Right lobe of liver (tissue), 6 donors: ENCODE results near the gene ENTPD2. TPM values are rescaled to one million over a fixed set of nuclear protein-coding genes. Genes with fewer than 3 reads are reported as not detected.

Experiments
- ATAC-seq, 4 donors: fragments of 200-7000 bp; cut with Tn5 transposase; one replicate each; pipeline ENCODE4 v1.9.1; 2020; ENCODE audit warnings: mild to moderate bottlenecking in 4 of 4, moderate library complexity in 4 of 4
- DNase-seq, 3 donors: peaks; one replicate each; pipeline ENCODE4 v3.0.0-alpha.2; 2020
- H3K27ac ChIP-seq, 3 donors: fragments of 200-600 bp; one replicate each; pipeline ENCODE4 v1.8.0; 2022
- H3K27me3 ChIP-seq, 2 donors: fragments of 200-600 bp; one replicate each; pipeline ENCODE4 v1.8.0; 2022
- H3K36me3 ChIP-seq, 4 donors: fragments of 200-600 bp; sonication (generic) in 1 of 4; one replicate each; pipeline versions ENCODE4 v1.5.1 to v1.8.0; 2017 to 2022; ENCODE audit warnings: control low read depth in 1 of 4
- H3K4me1 ChIP-seq, 4 donors: fragments of 200-600 bp; sonication (generic) in 1 of 4; one replicate each; pipeline versions ENCODE4 v1.5.1 to v1.8.0; 2017 to 2022; ENCODE audit warnings: control low read depth in 1 of 4
- H3K4me3 ChIP-seq, 3 donors: fragments of 200-600 bp; one replicate each; pipeline ENCODE4 v1.8.0; 2022
- H3K9me3 ChIP-seq, 4 donors: fragments of 200-600 bp; sonication (generic) in 1 of 4; one replicate each; pipeline versions ENCODE4 v1.5.1 to v1.8.0; 2017 to 2022; ENCODE audit warnings: control low read depth in 1 of 4
- POLR2A ChIP-seq: fragments of 450-650 bp; IDR thresholded peaks from one replicate; pipeline ENCODE4 v1.6.1; 2017; ENCODE audit warnings: antibody characterized with exemption, mild to moderate bottlenecking
- WGBS: methylation state at CpG from one replicate; pipeline ENCODE4 v1.1.6; 2018; ENCODE audit warnings: low coverage, low lambda C conversion rate; ENCODE audit not compliant: insufficient coverage; ENCODE audit errors: missing lambda C conversion rate; 5-methylcytosine and 5-hydroxymethylcytosine counted together
- intact Hi-C, 2 donors: fragments of 100-400 bp; cut with DNase I; formaldehyde crosslinking; loops; one replicate each; pipeline versions ENCODE4 v1.11.2 to v1.14.1; 2022
- total RNA-seq, 6 experiments: library from RNA; depleted of rRNA in 2 of 6; stranded (reverse); fragments of >200 nt in 2 of 6; fragmentation: NEBNext Ultra II Directional in 3 of 6; extraction: Animal tissue kit (Norgen Biotek cat#: 25700) in 3 of 6; gene quantifications; one replicate each; pipeline versions ENCODE4 v1.1.0 to v1.2.4, GENCODE V29; 2016 to 2023
- TF ChIP-seq, protein P1 (sequence below), 4 donors: fragments of 200-600 bp in 3 of 4; fragments of 450-650 bp in 1 of 4; IDR thresholded peaks; one replicate each; pipeline versions ENCODE4 v1.5.1 to v1.8.0; 2016 to 2022; ENCODE audit warnings: antibody characterized with exemption in 4 of 4, mild to moderate bottlenecking in 2 of 4
- donor health status: DM: no; HTN: yes; CAD: no.
- donor health status: DM: no; HTN: no; CAD: no.
- donor health status: DM: no; HTN: no; CAD: no.
- donor health status: DM: no; HTN: yes; CAD: no.
- donor health status: DM: no; HTN: yes; CAD: no.

ENTPD2 gene
- total RNA-seq, 6 experiments from 2014 or later: 0.50 to 2.1 (median 0.80) TPM

DNA sequence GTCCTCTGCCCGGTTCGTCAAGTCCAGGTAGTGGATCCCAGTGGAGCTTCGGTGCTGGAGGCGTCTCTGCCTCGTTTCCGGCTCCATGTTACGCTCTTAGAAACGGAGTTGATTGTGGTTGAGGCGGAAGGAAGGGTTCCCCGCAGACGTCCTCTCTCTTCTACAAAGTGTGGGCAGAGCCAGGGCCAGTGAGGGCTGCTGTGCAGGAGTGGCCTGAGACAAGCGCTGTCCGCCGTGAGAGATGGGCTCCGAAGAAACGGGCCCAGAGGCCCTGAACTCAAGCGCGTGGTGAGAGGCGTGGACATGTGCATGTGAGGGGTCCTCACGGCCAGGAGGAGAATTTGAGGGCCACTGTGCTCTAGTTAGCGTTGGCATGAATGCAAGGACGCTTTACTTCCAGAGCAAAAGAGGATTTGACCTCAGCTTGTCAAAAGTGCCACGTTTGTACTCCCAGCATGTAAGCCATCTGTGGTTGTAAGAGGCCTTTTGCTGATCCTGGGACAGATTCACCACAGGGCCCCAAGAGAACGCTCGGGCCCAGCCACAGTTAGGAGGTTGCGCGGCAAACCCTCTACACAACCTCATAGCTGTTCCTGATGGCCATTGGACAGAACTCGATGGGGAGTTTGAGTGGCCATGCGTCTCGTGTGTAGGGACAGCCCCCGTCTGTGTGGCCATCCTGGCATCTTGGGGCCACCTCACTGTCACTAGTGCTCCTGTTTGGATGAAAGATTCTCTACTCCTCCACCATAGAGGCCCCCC lies 43.1 kb upstream of the ENTPD2 start:
- no peak for TF ChIP-seq POLR2A
- TF ChIP-seq, protein P1, sequence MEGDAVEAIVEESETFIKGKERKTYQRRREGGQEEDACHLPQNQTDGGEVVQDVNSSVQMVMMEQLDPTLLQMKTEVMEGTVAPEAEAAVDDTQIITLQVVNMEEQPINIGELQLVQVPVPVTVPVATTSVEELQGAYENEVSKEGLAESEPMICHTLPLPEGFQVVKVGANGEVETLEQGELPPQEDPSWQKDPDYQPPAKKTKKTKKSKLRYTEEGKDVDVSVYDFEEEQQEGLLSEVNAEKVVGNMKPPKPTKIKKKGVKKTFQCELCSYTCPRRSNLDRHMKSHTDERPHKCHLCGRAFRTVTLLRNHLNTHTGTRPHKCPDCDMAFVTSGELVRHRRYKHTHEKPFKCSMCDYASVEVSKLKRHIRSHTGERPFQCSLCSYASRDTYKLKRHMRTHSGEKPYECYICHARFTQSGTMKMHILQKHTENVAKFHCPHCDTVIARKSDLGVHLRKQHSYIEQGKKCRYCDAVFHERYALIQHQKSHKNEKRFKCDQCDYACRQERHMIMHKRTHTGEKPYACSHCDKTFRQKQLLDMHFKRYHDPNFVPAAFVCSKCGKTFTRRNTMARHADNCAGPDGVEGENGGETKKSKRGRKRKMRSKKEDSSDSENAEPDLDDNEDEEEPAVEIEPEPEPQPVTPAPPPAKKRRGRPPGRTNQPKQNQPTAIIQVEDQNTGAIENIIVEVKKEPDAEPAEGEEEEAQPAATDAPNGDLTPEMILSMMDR (IDR thresholded peaks at IDR 0.05): no peak
- Histone ChIP-seq H3K27me3 (no peaks in the 10 kb centered on the region), H3K36me3 (peaks cover 0 to 29% (median 7%) of the 10 kb centered on the region in 4 donors), H3K27ac (no peak overlapping the region), H3K4me1 (no peaks in the 10 kb centered on the region), H3K4me3 (no peak overlapping the region), H3K9me3 (no peaks in the 10 kb centered on the region)
- intact Hi-C loops: loop anchor here in 1 of 2 donors (10.0 kb wide), 1 partner anchor 298 kb away; no protein-coding TSS in a partner anchor
- ATAC-seq: no peak
- WGBS: 93% methylated on average over 20 of the region's 31 CpGs
- no peak for DNase-seq

DNA sequence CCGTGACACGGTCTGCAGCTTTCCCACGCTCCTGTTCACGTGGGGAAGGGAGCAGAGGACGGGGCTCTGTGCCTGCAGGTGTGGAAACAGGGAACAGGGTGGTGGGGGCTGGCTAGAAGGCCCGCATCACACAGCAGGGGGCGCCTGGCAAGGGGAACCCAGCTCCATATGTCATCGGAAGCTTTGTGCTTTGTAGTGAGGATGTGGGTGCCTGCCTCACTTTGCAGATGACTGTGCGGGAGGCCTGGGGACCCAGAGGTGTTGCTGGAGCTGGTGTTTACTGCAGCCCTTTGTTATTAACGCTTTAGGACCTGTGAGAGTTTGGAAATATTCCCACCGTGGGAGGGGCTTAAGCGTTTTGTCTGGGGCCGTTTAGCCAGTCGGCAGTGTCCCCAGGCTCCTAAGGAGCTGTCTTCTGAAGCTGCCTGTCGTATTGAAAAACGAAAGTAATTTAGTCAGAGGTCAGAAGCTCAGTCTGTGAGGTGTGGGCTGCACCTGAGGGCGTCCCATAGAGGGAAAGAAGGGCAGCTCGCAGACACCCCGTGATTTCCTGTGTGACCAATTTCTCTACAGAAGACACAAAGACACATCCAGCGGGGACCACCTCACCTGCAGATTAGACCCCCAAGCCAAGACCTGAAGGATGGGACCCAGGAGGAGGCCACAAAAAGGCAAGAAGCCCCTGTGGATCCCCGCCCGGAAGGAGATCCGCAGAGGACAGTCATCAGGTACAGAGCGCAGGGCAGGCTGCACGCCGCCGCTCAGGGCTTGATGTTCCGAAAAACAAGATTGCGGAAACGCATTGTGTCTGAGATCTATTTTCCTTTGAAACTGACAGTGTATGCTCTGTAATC lies 42.0 kb upstream of the ENTPD2 start:
- DNase-seq (no peak), ATAC-seq (peak; percentile 45 to 51 (median 48))
- 75% methylated on average over 20 of the region's 30 CpGs for WGBS
- TF ChIP-seq, protein P1 (IDR thresholded peaks at IDR 0.05): peak in 3 of 4 donors; percentile 8 to 16 (median 13)
- TF ChIP-seq POLR2A: no peak
- H3K36me3 ChIP-seq: peaks cover 0 to 20% (median 7%) of the 10 kb centered on the region in 4 donors
- no peaks in the 10 kb centered on the region for H3K9me3 ChIP-seq
- intact Hi-C loops: loop anchor here in 1 of 2 donors (10.0 kb wide), 1 partner anchor 299 kb away; no protein-coding TSS in a partner anchor
- no peaks in the 10 kb centered on the region for H3K27me3 ChIP-seq
- H3K4me1 ChIP-seq: no peaks in the 10 kb centered on the region
- no peak overlapping the region for H3K27ac ChIP-seq
- no peak overlapping the region for H3K4me3 ChIP-seq

DNA sequence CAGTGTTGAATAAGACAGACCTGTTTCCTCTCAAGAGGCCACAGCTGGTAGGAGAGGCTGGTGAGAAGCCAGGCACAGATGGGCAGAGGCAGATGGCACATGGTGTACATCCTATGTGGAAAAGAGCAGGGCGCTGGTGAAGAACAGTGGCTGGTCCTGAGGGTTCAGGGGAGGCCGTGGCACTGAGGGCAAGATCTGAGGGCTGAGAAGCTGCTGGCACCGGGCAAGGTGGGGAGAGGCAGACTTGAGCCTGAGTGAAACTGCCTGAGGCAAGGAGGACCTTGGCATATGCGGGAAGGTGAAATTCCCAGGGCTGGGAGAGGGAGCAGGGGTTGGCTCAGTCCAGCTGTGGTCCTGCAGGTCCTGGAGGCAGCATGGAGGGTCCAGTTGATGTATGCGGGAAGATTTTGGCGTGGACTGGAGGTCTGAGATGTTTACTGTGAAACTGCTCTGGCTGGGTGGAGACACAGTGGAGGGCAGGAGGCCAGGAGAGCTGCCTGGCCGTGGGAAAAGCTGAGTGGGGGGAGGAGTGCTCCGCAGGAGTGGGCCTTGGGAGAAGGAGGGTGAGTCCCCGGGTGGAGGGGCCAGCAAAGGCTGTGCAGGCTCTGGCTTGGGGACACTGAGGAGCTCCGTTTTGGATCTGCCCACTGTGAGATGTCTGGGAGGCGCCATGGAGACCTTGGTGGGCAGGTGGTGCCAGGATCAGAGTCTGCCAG lies 35.5 kb upstream of the ENTPD2 start:
- ATAC-seq (no peak), DNase-seq (no peak)
- no peak overlapping the region for H3K4me3 ChIP-seq
- no peaks in the 10 kb centered on the region for H3K27me3 ChIP-seq
- no peaks in the 10 kb centered on the region for H3K9me3 ChIP-seq
- TF ChIP-seq, protein P1 (IDR thresholded peaks at IDR 0.05): no peak
- TF ChIP-seq POLR2A: no peak
- peaks cover 0 to 2% (median 0%) of the 10 kb centered on the region in 4 donors for H3K36me3 ChIP-seq
- H3K4me1 ChIP-seq: peaks cover 0 to 14% (median 8%) of the 10 kb centered on the region in 4 donors
- no peak overlapping the region for H3K27ac ChIP-seq
- WGBS: 63% methylated on average over 4 of the region's 11 CpGs
- intact Hi-C loops: no loop called here

DNA sequence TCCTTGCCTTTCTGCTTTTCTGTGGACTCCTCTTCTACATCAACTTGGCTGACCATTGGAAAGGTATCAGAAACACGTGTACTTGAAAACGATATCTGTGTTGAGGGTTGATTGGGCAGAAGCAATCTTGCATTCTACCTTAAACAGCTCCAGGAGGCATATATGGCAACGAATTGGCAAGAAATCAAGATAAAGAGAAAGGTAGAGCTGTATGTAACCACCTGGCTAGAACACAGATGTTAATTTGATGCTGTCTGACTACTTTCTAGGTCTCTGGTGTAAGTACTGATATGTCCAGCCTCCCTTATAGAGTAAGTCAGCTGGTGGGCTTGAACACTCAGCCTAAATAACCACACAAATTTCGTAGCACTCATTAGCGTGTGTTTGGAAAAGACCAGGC lies 34.3 kb upstream of the ENTPD2 start:
- Histone ChIP-seq H3K27me3 (no peaks in the 10 kb centered on the region), H3K36me3 (peaks cover 0 to 2% (median 0%) of the 10 kb centered on the region in 4 donors), H3K4me3 (no peak overlapping the region), H3K9me3 (no peaks in the 10 kb centered on the region), H3K27ac (no peak overlapping the region), H3K4me1 (peaks cover 0 to 14% (median 8%) of the 10 kb centered on the region in 4 donors)
- WGBS: 84% methylated on average over 5 of the region's 5 CpGs
- TF ChIP-seq, protein P1 (IDR thresholded peaks at IDR 0.05): no peak
- no peak for TF ChIP-seq POLR2A
- ATAC-seq (no peak), DNase-seq (no peak)
- intact Hi-C loops: no loop called here
